Measurements from ENCODE around the gene MBD3L4. TPM values are rescaled to one million over a fixed set of nuclear protein-coding genes. Genes with fewer than 3 reads are reported as not detected.

MBD3L4 gene
- total and polyA plus RNA-seq, 10 of the 15 experiments (the other 5 are each of a cell fraction or from before 2014, with no cell fraction given) = not detected

DNA sequence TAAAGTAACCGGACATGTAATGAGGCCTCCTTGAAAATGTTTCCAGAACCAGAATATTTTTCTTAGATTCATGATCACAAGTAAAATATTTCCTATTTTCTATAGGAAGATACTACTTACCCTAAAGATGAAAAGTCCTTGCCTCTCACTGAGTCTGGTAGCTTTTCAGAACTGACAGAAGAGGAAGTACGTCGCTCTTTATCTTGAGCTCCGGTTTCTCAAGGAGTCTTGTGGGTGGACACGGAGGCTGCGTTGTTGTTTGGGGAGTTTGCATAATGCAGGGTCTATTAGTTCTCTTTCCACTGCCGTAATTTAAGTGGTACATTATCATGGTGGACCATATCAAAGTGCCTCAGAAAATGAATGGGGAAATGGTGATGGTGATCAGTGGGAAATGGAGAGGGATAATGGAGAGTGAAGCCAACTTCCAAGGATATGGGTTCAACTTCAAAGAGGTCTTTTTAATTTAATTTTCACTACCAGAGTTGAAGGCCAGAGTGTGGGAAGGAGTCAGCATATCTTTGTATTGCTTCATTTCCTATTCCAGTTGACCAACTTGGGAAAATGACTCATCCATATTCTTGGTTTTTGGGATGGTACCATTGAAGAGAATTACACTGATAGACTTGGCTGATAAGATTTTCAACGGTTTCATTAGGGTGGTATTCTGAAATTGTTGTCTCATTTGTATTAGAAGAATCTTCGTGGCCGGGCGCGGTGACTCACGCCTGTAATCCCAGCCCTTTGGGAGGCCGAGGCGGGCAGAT, 42.1 kb downstream of the MBD3L4 start:
- FAIRE-seq (no peak), ATAC-seq (peak; percentile 80), DNase-seq (ENCODE audit: low read depth, low spot score) (no peak)
- H3K4me3 ChIP-seq = no peak overlapping the region
- ChIA-PET SMC1A (ENCODE audit: uncharacterized antibody, unreplicated experiment) (interaction anchor here (0.6 to 2.1 kb wide), 12 partner anchors 8 to 625 kb away, joined by 3 to 13 read pairs (median 4); partner anchors contain the start of genes ALKBH7 and ZNF557), CTCF (interaction anchor here (0.6 to 1.5 kb wide), 7 partner anchors 9 to 339 kb away, joined by 3 to 7 read pairs (median 3); no protein-coding TSS in a partner anchor), RAD21 (ENCODE audit: unreplicated experiment) (interaction anchor here (0.7 to 1.8 kb wide), 13 partner anchors 9 to 343 kb away, joined by 3 to 9 read pairs (median 5); partner anchors contain the start of gene ZNF557), POLR2A (interaction anchor here (0.5 to 2.4 kb wide), 13 partner anchors 8 to 353 kb away, joined by 3 to 13 read pairs (median 5); partner anchors contain the start of genes VAV1 and ZNF557)
- WGBS (ENCODE audit: insufficient coverage, insufficient replicate concordance, low lambda C conversion rate, missing lambda C conversion rate) = 49% methylated on average over 15 of the region's 15 CpGs
- in situ Hi-C loops (cut with MboI) (no loop called here), intact Hi-C loops (cut with micrococcal nuclease; ENCODE audit: unreplicated experiment) (no loop called here)
- no peak overlapping the region for H3K9ac ChIP-seq (ENCODE audit: control insufficient read depth, insufficient read depth, low read length)
- no peaks in the 10 kb centered on the region for H3K36me3 ChIP-seq (ENCODE audit: control insufficient read depth in 2 of 2, insufficient read depth in 2 of 2, low read length in 1 of 2)
- no peak overlapping the region for H3K27ac ChIP-seq (ENCODE audit: control insufficient read depth, insufficient read depth)
- no peak overlapping the region for H2AFZ ChIP-seq (ENCODE audit: control insufficient read depth, low read depth, low read length)
- BruUV-seq (replicated peaks) = no TSS peak
- H4K20me1 ChIP-seq (ENCODE audit: control insufficient read depth, insufficient read depth) = no peaks in the 10 kb centered on the region
- H3K9me3 ChIP-seq (replicated peaks; ENCODE audit: control insufficient read depth, insufficient read depth, low read length) = peaks cover 3% of the 10 kb centered on the region; the same call in 1 of the 3 replicates
- 0 out of 2 replicates have a peak overlapping the region, but pooled peaks have one; percentile 9 for H3K4me2 ChIP-seq (ENCODE audit: control insufficient read depth, insufficient read depth)
- no peaks in the 10 kb centered on the region for H3K4me1 ChIP-seq (ENCODE audit: control insufficient read depth, insufficient read depth, low read length)
- no peaks in the 10 kb centered on the region for H3K79me2 ChIP-seq (ENCODE audit: control insufficient read depth, insufficient read depth, low read length)
- H3K27me3 ChIP-seq (replicated peaks in 1 of 2; ENCODE audit: control insufficient read depth in 2 of 2, insufficient read depth in 2 of 2, low read length in 1 of 2) = no peaks in the 10 kb centered on the region
- TF ChIP-seq, protein P1, sequence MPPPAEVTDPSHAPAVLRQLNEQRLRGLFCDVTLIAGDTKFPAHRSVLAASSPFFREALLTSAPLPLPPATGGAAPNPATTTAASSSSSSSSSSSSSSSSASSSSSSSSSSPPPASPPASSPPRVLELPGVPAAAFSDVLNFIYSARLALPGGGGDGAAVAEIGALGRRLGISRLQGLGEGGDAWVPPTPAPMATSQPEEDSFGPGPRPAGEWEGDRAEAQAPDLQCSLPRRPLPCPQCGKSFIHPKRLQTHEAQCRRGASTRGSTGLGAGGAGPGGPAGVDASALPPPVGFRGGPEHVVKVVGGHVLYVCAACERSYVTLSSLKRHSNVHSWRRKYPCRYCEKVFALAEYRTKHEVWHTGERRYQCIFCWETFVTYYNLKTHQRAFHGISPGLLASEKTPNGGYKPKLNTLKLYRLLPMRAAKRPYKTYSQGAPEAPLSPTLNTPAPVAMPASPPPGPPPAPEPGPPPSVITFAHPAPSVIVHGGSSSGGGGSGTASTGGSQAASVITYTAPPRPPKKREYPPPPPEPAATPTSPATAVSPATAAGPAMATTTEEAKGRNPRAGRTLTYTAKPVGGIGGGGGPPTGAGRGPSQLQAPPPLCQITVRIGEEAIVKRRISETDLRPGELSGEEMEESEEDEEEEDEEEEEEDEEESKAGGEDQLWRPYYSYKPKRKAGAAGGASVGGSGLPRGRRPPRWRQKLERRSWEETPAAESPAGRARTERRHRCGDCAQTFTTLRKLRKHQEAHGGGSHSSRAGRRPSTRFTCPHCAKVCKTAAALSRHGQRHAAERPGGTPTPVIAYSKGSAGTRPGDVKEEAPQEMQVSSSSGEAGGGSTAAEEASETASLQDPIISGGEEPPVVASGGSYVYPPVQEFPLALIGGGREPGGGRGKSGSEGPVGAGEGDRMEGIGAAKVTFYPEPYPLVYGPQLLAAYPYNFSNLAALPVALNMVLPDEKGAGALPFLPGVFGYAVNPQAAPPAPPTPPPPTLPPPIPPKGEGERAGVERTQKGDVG (CRISPR knock-in tag; IDR thresholded peaks at IDR 0.05) = no peak
- TF ChIP-seq, protein P2, sequence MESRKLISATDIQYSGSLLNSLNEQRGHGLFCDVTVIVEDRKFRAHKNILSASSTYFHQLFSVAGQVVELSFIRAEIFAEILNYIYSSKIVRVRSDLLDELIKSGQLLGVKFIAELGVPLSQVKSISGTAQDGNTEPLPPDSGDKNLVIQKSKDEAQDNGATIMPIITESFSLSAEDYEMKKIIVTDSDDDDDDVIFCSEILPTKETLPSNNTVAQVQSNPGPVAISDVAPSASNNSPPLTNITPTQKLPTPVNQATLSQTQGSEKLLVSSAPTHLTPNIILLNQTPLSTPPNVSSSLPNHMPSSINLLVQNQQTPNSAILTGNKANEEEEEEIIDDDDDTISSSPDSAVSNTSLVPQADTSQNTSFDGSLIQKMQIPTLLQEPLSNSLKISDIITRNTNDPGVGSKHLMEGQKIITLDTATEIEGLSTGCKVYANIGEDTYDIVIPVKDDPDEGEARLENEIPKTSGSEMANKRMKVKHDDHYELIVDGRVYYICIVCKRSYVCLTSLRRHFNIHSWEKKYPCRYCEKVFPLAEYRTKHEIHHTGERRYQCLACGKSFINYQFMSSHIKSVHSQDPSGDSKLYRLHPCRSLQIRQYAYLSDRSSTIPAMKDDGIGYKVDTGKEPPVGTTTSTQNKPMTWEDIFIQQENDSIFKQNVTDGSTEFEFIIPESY (IDR thresholded peaks at IDR 0.05) = no peak
- TF ChIP-seq, protein P3, sequence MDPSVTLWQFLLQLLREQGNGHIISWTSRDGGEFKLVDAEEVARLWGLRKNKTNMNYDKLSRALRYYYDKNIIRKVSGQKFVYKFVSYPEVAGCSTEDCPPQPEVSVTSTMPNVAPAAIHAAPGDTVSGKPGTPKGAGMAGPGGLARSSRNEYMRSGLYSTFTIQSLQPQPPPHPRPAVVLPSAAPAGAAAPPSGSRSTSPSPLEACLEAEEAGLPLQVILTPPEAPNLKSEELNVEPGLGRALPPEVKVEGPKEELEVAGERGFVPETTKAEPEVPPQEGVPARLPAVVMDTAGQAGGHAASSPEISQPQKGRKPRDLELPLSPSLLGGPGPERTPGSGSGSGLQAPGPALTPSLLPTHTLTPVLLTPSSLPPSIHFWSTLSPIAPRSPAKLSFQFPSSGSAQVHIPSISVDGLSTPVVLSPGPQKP (IDR thresholded peaks at IDR 0.05; ENCODE audit: low read depth, low read length) = 0 out of 2 replicates have a peak, but pooled peaks have one; percentile 11
- TF ChIP-seq SMAD1 (IDR thresholded peaks at IDR 0.05; ENCODE audit: low read depth, partially characterized antibody) (peak; percentile 44), MEF2A (IDR thresholded peaks at IDR 0.05; ENCODE audit: insufficient read depth, low read depth, low read length) (no peak), KAT2A (conservative IDR thresholded peaks at IDR 0.05; ENCODE audit: control insufficient read depth, low read depth, low read length) (no peak), JUNB (IDR thresholded peaks at IDR 0.05) (no peak), IRF4 (IDR thresholded peaks at IDR 0.05; ENCODE audit: low read depth, low read length) (no peak), PAX5 (IDR thresholded peaks at IDR 0.05; ENCODE audit: borderline replicate concordance, low read depth, low read length) (0 out of 2 replicates have a peak, but pooled peaks have one; percentile 63), RCOR1 (conservative IDR thresholded peaks at IDR 0.05; ENCODE audit: low read depth, low read length) (no peak), CHD2 (IDR thresholded peaks at IDR 0.05; ENCODE audit: borderline replicate concordance, low read depth, low read length) (no peak)
- TF ChIP-seq, protein P4, sequence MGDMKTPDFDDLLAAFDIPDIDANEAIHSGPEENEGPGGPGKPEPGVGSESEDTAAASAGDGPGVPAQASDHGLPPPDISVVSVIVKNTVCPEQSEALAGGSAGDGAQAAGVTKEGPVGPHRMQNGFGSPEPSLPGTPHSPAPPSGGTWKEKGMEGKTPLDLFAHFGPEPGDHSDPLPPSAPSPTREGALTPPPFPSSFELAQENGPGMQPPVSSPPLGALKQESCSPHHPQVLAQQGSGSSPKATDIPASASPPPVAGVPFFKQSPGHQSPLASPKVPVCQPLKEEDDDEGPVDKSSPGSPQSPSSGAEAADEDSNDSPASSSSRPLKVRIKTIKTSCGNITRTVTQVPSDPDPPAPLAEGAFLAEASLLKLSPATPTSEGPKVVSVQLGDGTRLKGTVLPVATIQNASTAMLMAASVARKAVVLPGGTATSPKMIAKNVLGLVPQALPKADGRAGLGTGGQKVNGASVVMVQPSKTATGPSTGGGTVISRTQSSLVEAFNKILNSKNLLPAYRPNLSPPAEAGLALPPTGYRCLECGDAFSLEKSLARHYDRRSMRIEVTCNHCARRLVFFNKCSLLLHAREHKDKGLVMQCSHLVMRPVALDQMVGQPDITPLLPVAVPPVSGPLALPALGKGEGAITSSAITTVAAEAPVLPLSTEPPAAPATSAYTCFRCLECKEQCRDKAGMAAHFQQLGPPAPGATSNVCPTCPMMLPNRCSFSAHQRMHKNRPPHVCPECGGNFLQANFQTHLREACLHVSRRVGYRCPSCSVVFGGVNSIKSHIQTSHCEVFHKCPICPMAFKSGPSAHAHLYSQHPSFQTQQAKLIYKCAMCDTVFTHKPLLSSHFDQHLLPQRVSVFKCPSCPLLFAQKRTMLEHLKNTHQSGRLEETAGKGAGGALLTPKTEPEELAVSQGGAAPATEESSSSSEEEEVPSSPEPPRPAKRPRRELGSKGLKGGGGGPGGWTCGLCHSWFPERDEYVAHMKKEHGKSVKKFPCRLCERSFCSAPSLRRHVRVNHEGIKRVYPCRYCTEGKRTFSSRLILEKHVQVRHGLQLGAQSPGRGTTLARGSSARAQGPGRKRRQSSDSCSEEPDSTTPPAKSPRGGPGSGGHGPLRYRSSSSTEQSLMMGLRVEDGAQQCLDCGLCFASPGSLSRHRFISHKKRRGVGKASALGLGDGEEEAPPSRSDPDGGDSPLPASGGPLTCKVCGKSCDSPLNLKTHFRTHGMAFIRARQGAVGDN (IDR thresholded peaks at IDR 0.05) = peak; percentile 41

Data from GM12878 (cell line).